Suprapubic skin (tissue), 3 donors: Measurements from ENCODE around the gene DDX1.

Experiments
- CTCF ChIP-seq, 2 donors: fragments of 200-600 bp in 1 of 2; fragments of 450-650 bp in 1 of 2; sonication (generic) in 1 of 2; IDR thresholded peaks; one replicate each; pipeline ENCODE4 v1.5.1; 2016 to 2019; ENCODE audit warnings: antibody characterized with exemption in 2 of 2, mild to moderate bottlenecking in 1 of 2, moderate library complexity in 1 of 2
- EP300 ChIP-seq: sonication (generic); formaldehyde crosslinking; IDR thresholded peaks from one replicate; pipeline ENCODE4 v1.6.1; 2017; ENCODE audit warnings: antibody characterized with exemption
- POLR2A ChIP-seq, 2 donors: fragments of 450-650 bp; IDR thresholded peaks; one replicate each; pipeline ENCODE4 v1.6.1; 2017; ENCODE audit warnings: antibody characterized with exemption in 2 of 2, mild to moderate bottlenecking in 2 of 2, moderate library complexity in 2 of 2

GRCh38 chr2:15560988-15561573 lies 30.6 kb upstream of the DDX1 start, which contains the start of gene NBAS:
- TF ChIP-seq CTCF (IDR thresholded peaks at IDR 0.05) (no peak), EP300 (no peak), POLR2A (IDR thresholded peaks at IDR 0.05) (no peak)
